ENCODE results near the gene FGF21. TPM values are rescaled to one million over a fixed set of nuclear protein-coding genes. Genes with fewer than 3 reads are reported as not detected.

The FGF21 gene
- total and polyA plus RNA-seq, 2 donors (not counting 3 experiments of a cell fraction or from before 2014, with no cell fraction given) = not detected

DNA sequence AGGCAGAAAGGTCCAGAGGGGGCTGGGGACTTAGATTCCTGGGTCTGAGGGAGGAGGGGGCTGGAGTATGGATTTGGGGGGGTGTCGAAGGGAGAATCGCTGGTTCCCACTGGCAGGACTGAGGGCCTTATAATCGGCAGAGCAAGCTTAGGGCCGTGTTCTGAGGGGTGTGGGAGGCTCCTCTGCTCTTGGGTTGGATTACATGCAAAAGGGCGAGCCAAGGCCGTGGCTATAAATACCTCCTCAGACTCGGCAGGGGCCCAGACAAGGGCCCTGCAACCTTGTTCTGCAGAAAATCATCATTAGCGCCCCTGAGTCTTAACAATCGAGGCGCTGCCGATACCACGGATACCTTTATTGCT lies 35.1 kb upstream of the FGF21 start:
- H4K20me1 ChIP-seq (replicated peaks; ENCODE audit: control insufficient read depth, extremely low read depth, insufficient read depth, low read length) = no peaks in the 10 kb centered on the region

DNA sequence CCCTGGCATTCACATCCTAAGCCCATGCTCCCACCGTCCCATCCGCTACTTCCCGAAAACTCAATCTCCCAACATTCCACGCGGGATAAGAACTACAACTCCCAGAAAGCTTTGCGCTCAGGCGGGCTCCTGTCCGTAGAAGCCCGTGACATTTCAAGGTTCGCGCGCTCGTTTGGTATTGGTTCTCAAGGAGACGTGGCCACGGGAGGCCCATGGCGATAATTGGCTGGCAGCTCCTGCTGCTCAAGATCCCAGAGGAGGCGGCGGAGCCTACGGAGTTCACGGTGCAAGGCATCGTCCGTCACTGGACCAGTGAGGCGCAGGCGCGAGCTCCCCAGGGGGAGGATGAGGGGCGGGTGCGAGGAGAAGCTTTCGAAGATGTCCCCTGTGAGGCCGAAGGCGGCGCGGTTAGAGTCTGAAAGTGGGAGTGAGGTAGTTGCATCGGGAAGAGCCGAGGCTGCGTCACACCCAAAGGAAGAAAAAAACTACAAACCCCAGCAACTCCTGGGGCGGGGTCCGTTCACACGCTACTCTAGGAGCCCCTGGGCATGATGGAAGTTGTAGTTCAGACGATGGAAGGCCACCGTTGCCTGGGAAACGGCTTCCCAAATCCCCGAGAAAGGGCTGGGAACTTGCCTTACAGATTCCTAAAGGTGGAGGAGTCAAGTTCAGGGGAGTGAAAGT lies 34.6 kb upstream of the FGF21 start:
- Histone ChIP-seq H4K20me1 (replicated peaks; ENCODE audit: control insufficient read depth, extremely low read depth, insufficient read depth, low read length) (no peaks in the 10 kb centered on the region), H2AFZ (ENCODE audit: low read depth, low read length) (no peak overlapping the region), H3K36me3 (ENCODE audit: control insufficient read depth in 2 of 2, extremely low read depth in 1 of 2, insufficient read depth in 2 of 2, low read length in 2 of 2) (peaks cover 5 to 18% of the 10 kb centered on the region in 2 experiments), H3K9me3 (replicated peaks; ENCODE audit: control insufficient read depth, insufficient read depth, low read length) (no peaks in the 10 kb centered on the region), H3K4me2 (ENCODE audit: insufficient read depth, low read length) (no peak overlapping the region), H3K4me1 (ENCODE audit: control insufficient read depth, extremely low read depth, insufficient read depth, low read length) (peaks cover 17% of the 10 kb centered on the region), H3K79me2 (ENCODE audit: control insufficient read depth, insufficient read depth, low read length) (no peaks in the 10 kb centered on the region), H3K9me1 (replicated peaks; ENCODE audit: control insufficient read depth, extremely low read depth, insufficient read depth, low read length) (no peaks in the 10 kb centered on the region), H3K27ac (ENCODE audit: insufficient read depth, low read depth, low read length) (no peak overlapping the region), H3K4me3 (replicated peaks in 1 of 3; ENCODE audit: insufficient read depth in 1 of 3, low read depth in 1 of 3, low read length in 3 of 3) (no peak overlapping the region), H3K9ac (replicated peaks; ENCODE audit: extremely low read depth, insufficient read depth, low read length) (no peak overlapping the region), H3K27me3 (ENCODE audit: control insufficient read depth in 2 of 2, insufficient read depth in 2 of 2, low read length in 2 of 2) (no peaks in the 10 kb centered on the region)
- no peak for FAIRE-seq
- ChIA-PET POLR2A (interaction anchor here (0.6 kb wide), 1 partner anchor 1857 kb away, joined by 3 read pairs; no protein-coding TSS in a partner anchor), CTCF (interaction anchor here (1.2 kb wide), 1 partner anchor 46 kb away, joined by 3 read pairs; no protein-coding TSS in a partner anchor)
- TF ChIP-seq POLR2AphosphoS5 (IDR thresholded peaks at IDR 0.05; ENCODE audit: insufficient read depth, low read depth, low read length) = no peak
- TF ChIP-seq, protein P1, sequence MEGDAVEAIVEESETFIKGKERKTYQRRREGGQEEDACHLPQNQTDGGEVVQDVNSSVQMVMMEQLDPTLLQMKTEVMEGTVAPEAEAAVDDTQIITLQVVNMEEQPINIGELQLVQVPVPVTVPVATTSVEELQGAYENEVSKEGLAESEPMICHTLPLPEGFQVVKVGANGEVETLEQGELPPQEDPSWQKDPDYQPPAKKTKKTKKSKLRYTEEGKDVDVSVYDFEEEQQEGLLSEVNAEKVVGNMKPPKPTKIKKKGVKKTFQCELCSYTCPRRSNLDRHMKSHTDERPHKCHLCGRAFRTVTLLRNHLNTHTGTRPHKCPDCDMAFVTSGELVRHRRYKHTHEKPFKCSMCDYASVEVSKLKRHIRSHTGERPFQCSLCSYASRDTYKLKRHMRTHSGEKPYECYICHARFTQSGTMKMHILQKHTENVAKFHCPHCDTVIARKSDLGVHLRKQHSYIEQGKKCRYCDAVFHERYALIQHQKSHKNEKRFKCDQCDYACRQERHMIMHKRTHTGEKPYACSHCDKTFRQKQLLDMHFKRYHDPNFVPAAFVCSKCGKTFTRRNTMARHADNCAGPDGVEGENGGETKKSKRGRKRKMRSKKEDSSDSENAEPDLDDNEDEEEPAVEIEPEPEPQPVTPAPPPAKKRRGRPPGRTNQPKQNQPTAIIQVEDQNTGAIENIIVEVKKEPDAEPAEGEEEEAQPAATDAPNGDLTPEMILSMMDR (IDR thresholded peaks at IDR 0.05; ENCODE audit: extremely low read depth in 1 of 2, insufficient read depth in 1 of 2, low read depth in 1 of 2, low read length in 2 of 2) = no peak
- no peak for TF ChIP-seq POLR2A (IDR thresholded peaks at IDR 0.05; ENCODE audit: low read depth, low read length)
- TF ChIP-seq MYC (IDR thresholded peaks at IDR 0.05; ENCODE audit: low read depth, low read length) = no peak
- no peak for TF ChIP-seq FOS (IDR thresholded peaks at IDR 0.05; ENCODE audit: borderline replicate concordance, insufficient read depth, low read length)
- TF ChIP-seq GATA2 (IDR thresholded peaks at IDR 0.05; ENCODE audit: insufficient read depth, insufficient read length, low read depth, low read length) = no peak
- no peak for TF ChIP-seq JUN (IDR thresholded peaks at IDR 0.05; ENCODE audit: borderline replicate concordance, insufficient read depth, insufficient read length, low read depth)
- TF ChIP-seq EZH2 (IDR thresholded peaks at IDR 0.05; ENCODE audit: borderline replicate concordance, low read depth, low read length, severe bottlenecking) = no peak
- TF ChIP-seq, protein P2, sequence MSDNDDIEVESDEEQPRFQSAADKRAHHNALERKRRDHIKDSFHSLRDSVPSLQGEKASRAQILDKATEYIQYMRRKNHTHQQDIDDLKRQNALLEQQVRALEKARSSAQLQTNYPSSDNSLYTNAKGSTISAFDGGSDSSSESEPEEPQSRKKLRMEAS (IDR thresholded peaks at IDR 0.05; ENCODE audit: insufficient read depth, insufficient read length) = no peak
- no peak for DNase-seq (ENCODE audit: low read depth, low spot score)
- intact Hi-C loops (cut with micrococcal nuclease) (no loop called here), dilution Hi-C loops (cut with MboI; ENCODE audit: extremely low pct_ligation_motif_present, low sequenced_read_pairs) (no loop called here)
- no TSS peak for BruUV-seq (replicated peaks)

More for the DNA sequence above, 35.1 kb upstream of the FGF21 start:
- no peak overlapping the region for H2AFZ ChIP-seq (ENCODE audit: low read depth, low read length)
- peaks cover 12% of the 10 kb centered on the region for H3K4me1 ChIP-seq (ENCODE audit: control insufficient read depth, extremely low read depth, insufficient read depth, low read length)
- TF ChIP-seq GATA2 (IDR thresholded peaks at IDR 0.05; ENCODE audit: insufficient read depth, insufficient read length, low read depth, low read length) (no peak), POLR2A (IDR thresholded peaks at IDR 0.05; ENCODE audit: low read depth, low read length) (no peak), POLR2AphosphoS5 (IDR thresholded peaks at IDR 0.05; ENCODE audit: insufficient read depth, low read depth, low read length) (no peak), JUN (IDR thresholded peaks at IDR 0.05; ENCODE audit: borderline replicate concordance, insufficient read depth, insufficient read length, low read depth) (no peak), MYC (IDR thresholded peaks at IDR 0.05; ENCODE audit: low read depth, low read length) (no peak)
- TF ChIP-seq, protein P2 (IDR thresholded peaks at IDR 0.05; ENCODE audit: insufficient read depth, insufficient read length) = no peak
- H3K27ac ChIP-seq (ENCODE audit: insufficient read depth, low read depth, low read length) = no peak overlapping the region
- ChIA-PET CTCF (interaction anchor here (1.2 kb wide), 1 partner anchor 46 kb away, joined by 3 read pairs; no protein-coding TSS in a partner anchor), POLR2A (interaction anchor here (0.6 kb wide), 1 partner anchor 1857 kb away, joined by 3 read pairs; no protein-coding TSS in a partner anchor)
- H3K9ac ChIP-seq (replicated peaks; ENCODE audit: extremely low read depth, insufficient read depth, low read length) = no peak overlapping the region
- intact Hi-C loops (cut with micrococcal nuclease) = no loop called here
- H3K9me1 ChIP-seq (replicated peaks; ENCODE audit: control insufficient read depth, extremely low read depth, insufficient read depth, low read length) = no peaks in the 10 kb centered on the region
- no peaks in the 10 kb centered on the region for H3K9me3 ChIP-seq (replicated peaks; ENCODE audit: control insufficient read depth, insufficient read depth, low read length)
- no peak for FAIRE-seq
- no peaks in the 10 kb centered on the region for H3K79me2 ChIP-seq (ENCODE audit: control insufficient read depth, insufficient read depth, low read length)
- no peaks in the 10 kb centered on the region for H3K27me3 ChIP-seq (ENCODE audit: control insufficient read depth in 2 of 2, insufficient read depth in 2 of 2, low read length in 2 of 2)
- H3K4me3 ChIP-seq (replicated peaks in 1 of 3; ENCODE audit: insufficient read depth in 1 of 3, low read depth in 1 of 3, low read length in 3 of 3) = no peak overlapping the region
- no TSS peak for BruUV-seq (replicated peaks)
- H3K4me2 ChIP-seq (ENCODE audit: insufficient read depth, low read length) = no peak overlapping the region
- dilution Hi-C loops (cut with MboI; ENCODE audit: extremely low pct_ligation_motif_present, low sequenced_read_pairs) = no loop called here
- H3K36me3 ChIP-seq (ENCODE audit: control insufficient read depth in 2 of 2, extremely low read depth in 1 of 2, insufficient read depth in 2 of 2, low read length in 2 of 2) = peaks cover 5 to 18% of the 10 kb centered on the region in 2 experiments
- DNase-seq (ENCODE audit: low read depth, low spot score) = no peak
